ENCODE results near the gene B4GALT5. TPM values are rescaled to one million over a fixed set of nuclear protein-coding genes. Genes with fewer than 3 reads are reported as not detected.

B4GALT5 gene
- polyA plus RNA-seq, 1 donor, result 31.4 TPM

DNA sequence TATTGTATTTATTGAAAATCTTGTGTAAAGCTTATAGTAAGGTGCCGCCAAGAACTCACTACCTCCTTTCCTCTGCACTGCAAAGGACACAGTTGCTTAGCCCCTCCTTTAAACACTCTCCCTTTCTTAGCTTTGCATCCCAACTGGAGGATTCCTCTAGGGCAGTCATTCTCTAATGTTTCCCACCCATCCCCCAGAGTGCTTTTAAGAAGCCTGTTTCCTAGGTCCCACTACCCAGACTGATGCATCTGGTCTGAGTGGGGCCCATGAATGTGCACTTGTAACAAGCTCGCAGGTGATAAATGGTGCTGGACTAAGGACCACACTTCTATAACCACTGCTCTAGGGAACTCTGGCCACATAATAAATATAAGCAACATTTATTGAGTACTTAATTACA is 55.2 kb downstream of the B4GALT5 start:
- DNase-seq (ENCODE audit: low read depth), result no peak

DNA sequence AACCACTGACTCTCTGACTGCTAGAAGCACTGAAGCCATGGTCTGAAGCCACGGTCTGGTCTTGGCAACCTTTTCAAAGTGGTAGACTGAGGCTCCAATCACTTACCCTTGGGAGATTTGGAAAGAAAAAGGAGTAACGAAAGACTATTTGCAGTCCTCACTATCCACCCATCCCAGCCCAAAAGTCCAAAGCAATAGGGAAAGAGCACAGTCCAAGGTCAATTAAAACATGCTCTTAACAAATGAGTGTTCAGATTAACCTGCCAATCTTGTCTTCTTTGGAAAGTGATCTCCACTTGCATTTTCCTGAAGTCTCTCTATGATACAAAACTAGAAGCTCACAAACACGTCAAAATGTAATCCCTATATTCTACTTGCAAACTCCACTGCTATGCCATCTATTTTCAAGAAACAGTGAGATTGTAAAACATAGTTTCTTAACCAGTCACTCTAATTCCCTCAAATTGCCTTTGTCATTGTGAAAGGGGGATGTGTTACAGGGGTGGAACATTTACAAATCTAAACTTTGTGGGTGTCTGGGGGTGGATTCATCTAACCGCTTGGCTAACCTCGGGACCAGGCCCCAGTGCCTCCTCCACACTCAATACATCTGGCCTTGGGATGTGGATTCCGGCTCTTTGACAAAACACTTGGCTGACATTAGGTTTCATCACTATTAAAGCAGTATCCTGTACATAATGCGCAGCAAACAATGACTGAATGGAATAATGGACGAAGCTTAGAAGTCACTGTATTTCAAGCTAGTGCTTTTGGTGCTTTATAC is 56.4 kb downstream of the B4GALT5 start:
- DNase-seq (ENCODE audit: low read depth), result peak; percentile 71

DNA sequence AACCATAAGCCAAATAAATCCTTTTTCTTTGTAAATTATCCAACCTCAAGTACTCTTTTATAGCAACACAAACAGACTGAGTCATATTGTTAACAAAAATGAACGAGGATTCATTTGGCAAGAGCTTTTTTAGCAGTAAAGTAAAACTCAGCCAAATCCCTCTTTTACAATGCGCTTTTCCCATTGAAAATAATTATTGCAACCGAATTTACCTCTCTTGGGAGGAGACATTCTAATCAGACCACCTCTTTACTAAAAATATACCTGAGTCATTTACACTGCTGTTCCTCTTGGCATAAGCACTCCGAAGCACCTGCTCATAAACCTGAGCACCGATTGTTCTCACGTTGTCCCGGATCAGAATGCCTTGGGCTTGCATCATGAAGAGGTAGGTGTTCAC is 57.4 kb downstream of the B4GALT5 start:
- no peak for DNase-seq (ENCODE audit: low read depth)

DNA sequence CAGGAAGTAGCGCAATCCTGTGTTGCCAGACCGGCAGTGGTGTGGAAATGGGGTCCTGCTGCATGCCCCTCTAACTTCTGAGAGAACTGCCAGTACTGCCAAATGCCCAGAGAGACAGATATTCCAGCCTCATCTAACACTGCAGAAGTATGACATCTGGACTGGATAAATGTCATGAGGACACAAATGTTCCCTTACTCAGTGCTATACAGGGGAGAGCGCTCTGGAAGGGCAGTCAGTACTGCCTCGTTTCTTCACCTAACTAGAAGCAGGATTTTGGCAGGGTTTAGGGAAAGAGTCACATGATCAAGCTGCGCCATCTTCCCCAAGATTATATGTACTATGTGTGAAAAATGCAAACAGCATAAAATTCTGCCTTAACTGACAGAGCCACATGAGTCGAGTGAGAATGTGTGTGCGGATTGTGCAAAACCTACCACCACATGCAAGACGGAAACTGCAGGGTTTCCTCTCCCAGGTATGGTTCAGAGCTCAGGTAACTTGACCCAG is 59.7 kb downstream of the B4GALT5 start:
- no peak for DNase-seq (ENCODE audit: low read depth)

DNA sequence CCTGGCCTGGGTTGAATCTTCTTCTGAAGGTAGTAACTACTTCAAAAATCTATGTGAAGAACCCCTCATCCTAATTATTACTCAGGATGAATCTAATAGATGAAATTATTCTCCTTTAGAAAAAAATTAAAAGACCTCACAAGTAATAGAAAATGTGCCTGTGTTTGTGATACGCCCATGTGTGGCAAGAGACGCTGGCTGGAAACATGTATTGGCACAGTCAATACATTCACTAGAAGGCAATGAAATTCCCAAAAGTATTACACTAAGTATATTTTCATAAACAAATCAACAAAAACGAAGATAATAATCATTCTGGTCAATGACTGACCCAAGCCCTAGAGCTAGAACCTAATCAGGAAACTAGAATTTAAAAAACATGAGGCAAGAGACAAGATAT is 64.0 kb downstream of the B4GALT5 start:
- no peak for DNase-seq (ENCODE audit: low read depth)

DNA sequence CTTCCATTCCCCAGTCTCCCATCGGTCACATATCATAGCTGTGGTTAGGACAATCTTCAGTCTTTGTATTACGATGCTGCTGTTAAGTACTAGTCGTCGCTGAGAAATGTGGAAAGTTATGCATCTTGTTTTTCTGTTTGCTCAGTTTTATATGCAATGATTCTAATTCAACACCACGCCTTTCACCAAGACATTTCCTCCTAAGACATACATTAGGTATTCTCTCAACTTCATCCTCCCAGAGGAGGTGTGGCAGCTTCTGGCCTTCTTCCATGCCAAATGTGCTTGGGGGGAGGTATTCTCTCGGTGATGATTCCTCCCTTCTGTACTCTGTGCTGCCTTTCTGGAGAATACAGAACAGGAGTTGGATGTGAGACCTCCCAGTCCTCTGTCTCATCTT is 66.1 kb downstream of the B4GALT5 start:
- DNase-seq (ENCODE audit: low read depth), result no peak

DNA sequence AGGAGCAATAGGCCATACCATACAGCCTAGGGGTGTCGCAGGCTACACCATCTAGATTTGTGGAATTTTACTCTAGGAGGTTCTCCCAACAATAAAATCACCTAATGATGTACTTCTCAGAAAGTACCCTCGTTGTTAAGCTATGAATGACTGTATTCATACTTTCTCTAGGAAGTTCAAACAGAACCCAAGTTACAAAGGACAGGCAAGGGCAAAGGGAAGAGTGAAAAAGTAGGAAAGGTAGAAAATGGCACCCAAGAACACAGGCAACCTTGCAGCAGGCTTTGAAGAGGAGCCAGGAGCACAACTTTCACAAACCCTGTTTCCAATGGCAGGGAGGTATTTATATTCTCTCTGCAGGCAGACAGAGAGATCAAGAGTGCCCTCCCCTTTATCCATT is 67.2 kb downstream of the B4GALT5 start:
- no peak for DNase-seq (ENCODE audit: low read depth)

DNA sequence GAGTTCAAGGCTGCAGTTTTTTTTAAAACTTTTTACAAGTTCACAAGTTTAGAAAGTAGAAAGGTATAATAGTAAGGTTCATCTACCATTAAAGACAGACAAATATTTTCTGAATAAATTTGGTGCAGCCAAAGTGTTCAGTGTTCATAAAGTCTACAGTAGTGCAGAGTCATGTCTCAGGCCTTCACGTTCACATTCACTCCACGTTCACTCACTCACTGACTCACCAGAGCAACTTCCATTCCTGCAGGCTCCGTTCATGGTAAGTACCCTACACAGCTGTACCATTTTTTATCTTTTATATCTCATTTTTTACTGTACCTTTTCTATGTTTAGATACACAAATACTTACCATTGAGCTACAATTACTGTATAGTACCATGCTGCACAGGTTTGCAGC is 67.6 kb downstream of the B4GALT5 start:
- DNase-seq (ENCODE audit: low read depth), result no peak

DNA sequence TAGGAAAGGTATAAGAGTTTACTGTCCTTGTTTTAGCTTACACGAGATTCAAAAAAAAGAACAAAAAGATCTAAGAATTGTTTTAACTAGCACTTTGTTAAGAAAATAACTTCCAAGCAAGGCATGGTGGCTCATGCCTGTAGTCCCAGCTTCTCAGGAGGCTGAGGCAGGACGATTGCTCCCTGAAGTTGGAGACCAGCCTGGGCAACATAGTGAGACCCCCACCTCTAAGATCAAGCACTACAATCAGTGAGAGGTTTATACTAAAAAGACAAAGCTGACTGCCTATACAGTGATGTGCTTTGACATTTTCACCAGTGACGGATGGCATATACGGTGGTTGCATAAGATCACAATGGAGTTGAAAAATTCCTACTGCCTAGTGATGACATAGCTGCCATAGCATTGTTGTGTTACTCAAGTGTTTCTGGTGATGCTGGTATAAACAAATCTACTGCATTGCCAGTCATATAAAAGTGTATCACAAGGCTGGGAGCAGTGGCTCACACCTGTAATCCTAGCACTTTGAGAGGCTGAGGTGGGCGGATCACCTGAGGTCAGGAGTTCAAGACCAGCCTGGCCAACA is 68.6 kb downstream of the B4GALT5 start:
- no peak for DNase-seq (ENCODE audit: low read depth)

DNA sequence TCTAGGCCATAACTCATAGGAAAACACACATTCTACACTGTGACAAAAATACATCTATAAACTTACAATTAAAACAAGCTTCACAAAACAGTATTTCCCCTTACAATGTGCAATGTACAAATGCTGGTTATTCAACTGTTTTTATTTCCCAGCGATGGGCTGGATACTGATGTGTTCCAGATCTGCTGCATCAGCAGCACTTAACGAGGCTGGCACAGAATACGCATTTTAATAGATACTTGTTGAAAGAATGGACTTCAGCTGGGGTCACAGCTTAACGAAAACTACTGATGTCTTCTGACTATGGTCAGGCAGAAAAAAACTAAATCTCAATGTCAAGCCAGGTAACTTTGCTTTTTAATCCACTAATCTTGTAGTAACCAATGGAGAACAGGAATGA is 70.9 kb downstream of the B4GALT5 start:
- DNase-seq (ENCODE audit: low read depth), result no peak

DNA sequence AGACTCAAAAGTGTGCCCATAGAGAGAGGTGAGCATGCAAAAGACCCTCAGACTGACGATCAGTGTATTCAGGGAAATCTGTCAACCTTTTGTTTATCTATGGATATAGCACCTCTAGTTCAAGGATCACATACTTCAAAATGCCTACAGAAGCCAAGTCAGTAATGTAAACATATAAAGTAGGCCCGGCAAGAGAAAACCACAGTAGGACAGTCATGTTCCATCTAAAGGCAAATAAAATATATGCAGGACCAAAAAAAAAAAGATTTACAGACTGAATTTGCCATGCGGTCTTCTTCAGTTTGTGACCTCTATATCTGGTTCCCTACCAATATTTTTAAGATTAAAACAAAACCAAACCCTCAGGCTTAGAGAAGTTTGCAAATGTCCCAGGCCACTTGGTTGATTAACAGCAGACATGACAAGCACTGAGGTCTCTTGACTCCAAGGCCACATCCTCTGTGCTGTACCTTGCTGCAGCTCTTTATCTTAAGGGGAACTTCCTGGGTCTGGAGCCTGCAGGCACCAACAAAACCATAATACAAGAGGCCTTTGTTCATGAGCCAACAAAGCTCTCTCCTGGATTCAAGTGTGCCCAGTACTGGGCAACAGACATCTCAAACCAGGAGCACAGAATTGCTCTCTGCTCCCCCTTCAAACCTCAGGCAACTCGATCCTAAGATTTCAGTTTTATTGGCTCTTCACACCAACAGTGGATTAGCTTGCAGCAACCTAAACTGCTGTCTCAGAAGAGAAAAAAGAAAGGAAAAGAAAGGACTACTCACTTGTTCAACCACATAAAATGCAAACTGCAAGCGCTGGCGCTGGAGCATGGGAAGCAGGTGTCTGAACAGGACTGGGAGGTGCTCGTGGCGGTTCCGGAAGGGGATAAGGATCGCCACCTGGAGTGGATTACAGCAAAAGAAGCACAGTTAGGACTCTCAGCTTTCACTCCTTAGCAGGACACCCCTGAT is 71.7 kb downstream of the B4GALT5 start:
- no peak for DNase-seq (ENCODE audit: low read depth)

DNA sequence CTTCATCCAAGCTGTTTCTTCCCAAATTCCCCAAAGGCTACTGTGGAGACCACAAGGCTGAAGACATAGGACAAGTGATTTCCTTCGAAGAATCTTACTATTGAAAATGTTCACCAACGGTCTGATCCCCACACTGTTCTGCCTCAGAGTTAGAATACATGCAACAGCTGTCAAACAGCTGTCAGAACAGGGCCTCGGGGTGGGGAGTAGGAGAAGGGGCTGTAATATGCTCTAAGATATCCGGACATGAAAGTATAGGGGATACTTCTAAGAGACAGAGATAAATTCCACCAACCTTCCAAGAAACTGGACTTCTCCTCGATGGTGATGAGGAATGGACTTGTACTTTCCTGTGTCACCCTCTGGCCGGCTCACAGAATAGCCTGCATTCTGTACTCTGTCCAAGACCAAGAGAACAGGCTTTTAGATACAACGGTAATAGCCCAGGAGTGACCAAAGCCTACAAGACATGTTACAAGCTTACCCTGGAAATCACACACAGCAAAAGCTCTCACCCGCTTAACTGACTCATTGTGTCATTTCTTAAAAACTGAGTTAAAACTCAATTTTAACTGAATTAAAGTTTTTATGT is 76.5 kb downstream of the B4GALT5 start:
- DNase-seq (ENCODE audit: low read depth), result no peak

DNA sequence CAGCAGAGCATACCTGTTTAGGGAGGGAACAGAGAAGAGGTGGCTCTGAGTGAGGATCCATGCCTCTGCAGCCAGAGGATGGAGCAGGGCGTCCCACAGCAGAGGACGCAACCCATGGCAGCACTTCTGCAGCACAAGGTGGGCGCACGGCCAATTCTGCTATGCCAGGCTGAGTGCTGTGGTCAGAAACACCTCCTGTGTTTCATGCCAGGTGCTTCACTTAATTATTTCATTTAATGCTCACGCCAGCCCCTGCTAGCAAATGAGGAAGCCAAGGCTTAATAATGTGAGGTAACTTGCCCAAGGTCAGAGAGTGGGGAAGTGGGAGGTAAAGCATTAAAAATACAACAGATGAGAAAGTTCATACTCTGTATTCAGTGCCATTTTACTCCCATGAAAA is 77.2 kb downstream of the B4GALT5 start:
- no peak for DNase-seq (ENCODE audit: low read depth)

DNA sequence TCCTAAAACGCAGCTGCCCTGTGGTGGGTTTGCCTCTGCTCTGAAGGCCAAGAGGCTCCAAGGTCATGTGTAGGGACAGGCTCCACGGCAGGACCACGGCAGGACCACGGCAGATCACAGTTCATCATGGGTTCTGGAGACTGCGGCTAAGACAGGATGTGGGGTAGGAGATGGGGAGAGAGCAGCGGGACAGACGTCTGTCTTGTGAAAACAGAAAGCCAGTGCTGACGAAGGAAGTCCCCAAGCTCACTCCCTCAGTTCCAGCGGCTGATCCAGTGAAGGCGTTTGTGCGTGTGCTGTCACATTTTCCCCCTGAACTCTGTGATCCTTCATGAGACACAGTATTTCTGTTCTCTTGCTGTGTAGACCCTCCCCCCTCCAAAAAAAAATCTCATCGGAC is 77.8 kb downstream of the B4GALT5 start:
- DNase-seq (ENCODE audit: low read depth), result no peak

DNA sequence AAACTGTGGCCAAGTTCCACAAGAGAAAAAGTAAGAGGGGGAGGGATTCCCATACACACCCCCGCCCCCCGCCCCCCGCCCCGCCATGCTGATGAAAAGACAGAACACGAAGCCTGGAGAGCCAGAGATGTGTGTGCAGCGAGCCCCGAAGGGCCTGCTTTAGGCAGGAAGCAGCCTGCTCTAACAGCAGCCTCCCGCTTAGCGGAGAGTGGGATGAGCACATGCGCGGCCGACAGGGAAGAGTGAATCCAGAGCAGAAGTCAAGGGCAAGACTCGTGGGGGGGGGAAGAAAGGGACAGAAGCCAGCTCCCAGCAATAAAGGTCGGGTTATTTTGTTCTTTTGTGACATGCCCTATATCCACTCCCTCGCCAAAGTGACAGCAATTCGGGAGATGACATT is 78.5 kb downstream of the B4GALT5 start:
- DNase-seq (ENCODE audit: low read depth), result no peak

DNA sequence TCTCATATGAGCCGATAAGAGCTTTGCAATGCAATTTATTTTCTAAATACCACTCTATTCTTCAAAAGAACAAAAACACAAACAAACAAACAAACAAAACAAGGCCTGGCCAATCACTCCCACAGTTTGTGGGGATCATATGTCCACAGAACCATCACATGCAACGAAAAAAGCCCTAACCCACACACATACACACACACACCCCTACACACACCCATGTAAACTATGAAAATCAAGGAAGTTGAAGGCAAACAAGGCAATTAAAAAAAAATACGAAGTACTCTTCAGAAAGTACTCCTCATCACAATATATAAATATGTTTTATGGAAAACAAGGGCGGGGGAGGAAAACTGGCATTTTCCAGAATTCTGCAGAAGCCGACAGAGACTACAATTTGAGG is 79.6 kb downstream of the B4GALT5 start:
- no peak for DNase-seq (ENCODE audit: low read depth)

DNA sequence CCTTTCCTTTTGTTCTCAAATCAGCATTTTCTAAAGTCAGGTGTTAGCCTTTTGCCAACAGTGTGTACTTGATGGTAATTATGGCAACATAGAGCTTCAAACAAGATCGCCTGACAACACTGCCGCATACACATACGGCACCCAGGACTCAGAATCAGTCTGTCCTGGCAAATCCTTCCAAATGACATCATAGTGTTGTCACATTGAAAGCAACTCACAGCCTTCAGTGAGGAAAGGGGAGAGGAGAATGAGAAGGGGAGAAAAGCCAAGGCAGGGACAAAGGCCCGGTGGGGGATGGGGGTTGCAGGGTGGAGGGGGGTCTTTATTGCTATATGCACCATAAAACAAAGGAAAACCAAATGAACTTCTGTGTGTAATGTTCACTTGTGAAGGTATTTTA is 80.0 kb downstream of the B4GALT5 start:
- DNase-seq (ENCODE audit: low read depth), result no peak

DNA sequence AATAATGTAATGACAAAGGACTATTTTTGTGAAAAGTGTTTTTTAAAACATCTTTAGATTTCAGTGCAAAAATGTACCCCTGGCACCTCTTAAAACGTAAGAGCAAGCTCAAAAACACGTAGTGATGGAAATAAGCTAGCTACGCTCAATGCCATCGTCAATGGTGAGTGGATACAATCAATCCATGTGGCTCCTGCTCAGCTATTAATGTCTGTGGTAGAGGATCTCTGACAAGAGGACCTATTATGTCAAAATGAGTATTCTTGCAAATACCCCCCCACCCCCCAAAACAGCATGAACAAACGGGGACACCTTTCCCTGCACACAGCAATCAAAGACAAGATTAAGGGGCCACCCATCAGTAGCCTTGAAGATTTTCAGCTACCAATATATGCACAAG is 80.7 kb downstream of the B4GALT5 start:
- DNase-seq (ENCODE audit: low read depth), result no peak

DNA sequence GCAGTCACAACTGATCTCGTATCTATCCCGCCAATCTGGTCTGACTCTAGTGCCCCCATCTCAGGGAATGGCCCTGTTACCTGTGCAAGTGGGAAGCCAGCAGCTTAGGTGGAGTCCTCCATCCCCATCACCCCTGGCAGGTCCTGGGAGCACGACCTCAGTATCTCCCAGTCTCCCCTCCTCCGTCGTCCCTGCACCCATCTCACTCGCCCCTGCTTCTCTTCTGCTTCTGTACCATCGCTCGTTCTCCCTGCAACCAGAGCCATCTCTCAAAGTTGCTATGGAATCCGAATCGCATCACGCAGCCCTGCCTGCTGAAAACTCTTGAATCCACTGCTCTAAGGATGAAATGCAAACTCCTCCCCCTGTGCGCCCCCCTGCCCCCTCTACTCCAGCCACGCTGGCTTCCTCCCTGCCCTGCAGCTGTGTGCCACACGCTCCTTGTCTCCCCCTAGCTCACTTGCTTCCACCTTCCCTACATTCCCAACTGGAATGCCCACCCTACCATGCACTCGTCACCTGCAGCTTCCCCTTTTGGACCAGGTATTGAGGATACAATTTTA is 81.7 kb downstream of the B4GALT5 start:
- no peak for DNase-seq (ENCODE audit: low read depth)

DNA sequence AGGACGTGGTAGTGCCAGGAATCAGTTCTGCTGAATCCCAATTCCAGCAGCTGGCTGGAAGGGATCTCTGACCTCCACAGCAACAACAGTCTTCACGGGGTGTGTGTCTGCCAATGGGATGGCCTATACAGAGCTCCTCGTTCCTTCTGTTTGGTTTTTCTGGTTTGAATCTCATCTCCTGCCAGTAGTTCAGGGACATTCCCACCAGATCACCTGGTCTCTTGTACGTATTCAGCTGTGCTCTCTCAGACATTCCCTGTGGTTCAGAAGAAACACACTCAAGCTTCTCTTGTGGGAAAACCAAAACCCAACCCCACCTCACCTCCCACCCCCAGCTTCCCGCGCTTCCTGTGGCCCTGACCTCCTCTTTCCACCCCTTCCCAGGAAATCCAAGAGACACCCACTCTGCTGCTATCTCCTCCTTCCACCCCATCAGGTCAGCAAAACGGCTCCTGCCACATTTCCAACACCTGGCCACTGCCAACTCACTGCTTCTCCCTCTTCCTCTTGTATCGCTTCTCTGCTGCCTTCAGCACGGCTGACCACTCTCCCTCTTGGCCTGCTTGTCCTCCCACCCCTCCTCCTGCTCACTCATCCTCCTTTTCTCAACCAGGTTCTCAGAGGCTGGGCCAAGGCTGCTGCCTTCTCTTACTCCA is 82.5 kb downstream of the B4GALT5 start:
- no peak for DNase-seq (ENCODE audit: low read depth)

DNA sequence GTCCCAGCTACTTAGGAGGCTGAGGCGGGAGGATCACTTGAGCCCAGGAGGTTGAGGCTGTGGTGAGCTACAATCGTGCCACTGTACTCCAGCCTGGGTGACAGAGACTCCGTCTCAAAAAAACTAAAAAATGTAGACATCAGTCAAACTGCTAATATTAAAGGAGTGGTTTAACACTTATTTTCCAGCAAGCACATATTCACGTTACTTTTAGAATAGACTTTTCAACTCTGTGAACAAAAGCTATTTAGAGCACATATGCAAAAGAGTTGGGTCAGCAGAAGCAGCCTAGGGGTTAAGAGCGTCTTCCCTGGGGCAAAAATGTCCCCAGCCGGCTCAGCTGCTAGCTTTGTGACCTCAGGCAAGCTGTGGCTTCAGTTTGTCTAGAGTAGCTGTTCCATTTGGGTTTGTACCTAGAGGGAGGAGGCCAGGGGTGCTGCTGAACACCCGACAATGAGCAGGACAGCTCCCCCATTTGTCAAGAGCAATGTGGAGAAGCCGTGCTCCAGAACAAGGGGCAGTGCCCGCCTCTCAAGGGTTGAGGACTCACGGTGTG is 83.2 kb downstream of the B4GALT5 start:
- no peak for DNase-seq (ENCODE audit: low read depth)

Measured in forelimb muscle (tissue), 1 donor.